Fibroblast of mammary gland (primary cell): ENCODE results near the gene GALNT3.

Experiments
- DNase-seq: peaks from one replicate; pipeline ENCODE4 v3.0.0-alpha.2; 2010; ENCODE audit warnings: low read depth
- H3K4me3 ChIP-seq: 2 replicates; pipeline ENCODE4 v1.5.1; 2011; ENCODE audit warnings: low read depth, mild to moderate bottlenecking, low read length, moderate library complexity; ENCODE audit not compliant: control insufficient read depth
- TF ChIP-seq, protein P1 (sequence below): conservative IDR thresholded peaks from 2 replicates; pipeline ENCODE4 v1.5.1; 2011; ENCODE audit warnings: low read depth, low read length, inconsistent platforms; ENCODE audit not compliant: control insufficient read depth, insufficient read depth

Gene GALNT3

GRCh38 chr2:165725421-165725820 lies 68.6 kb downstream of the GALNT3 start:
- no peak overlapping the region for H3K4me3 ChIP-seq
- DNase-seq: peak; percentile 84
- TF ChIP-seq, protein P1, sequence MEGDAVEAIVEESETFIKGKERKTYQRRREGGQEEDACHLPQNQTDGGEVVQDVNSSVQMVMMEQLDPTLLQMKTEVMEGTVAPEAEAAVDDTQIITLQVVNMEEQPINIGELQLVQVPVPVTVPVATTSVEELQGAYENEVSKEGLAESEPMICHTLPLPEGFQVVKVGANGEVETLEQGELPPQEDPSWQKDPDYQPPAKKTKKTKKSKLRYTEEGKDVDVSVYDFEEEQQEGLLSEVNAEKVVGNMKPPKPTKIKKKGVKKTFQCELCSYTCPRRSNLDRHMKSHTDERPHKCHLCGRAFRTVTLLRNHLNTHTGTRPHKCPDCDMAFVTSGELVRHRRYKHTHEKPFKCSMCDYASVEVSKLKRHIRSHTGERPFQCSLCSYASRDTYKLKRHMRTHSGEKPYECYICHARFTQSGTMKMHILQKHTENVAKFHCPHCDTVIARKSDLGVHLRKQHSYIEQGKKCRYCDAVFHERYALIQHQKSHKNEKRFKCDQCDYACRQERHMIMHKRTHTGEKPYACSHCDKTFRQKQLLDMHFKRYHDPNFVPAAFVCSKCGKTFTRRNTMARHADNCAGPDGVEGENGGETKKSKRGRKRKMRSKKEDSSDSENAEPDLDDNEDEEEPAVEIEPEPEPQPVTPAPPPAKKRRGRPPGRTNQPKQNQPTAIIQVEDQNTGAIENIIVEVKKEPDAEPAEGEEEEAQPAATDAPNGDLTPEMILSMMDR: no peak

DNA sequence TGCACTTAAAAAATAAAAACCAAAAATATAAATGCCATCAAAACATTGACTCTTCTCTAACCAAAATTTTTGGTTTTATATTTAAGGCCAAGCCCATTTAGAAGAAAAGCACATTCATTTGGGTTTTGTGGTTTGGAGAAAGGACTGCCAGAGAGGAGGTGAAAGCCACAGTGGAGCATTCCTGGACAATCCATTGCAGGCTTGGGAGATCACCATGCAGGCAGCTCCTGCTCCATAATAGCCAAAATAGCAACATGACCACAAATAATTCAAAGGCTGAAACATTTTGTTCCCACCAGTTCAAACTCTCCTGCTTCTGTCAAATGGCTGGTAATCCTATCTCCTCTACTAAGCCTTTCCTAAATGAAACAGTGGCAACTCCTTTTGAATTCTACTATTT lies 73.5 kb downstream of the GALNT3 start:
- peak; percentile 82 for DNase-seq
- no peak overlapping the region for H3K4me3 ChIP-seq
- TF ChIP-seq, protein P1: no peak

DNA sequence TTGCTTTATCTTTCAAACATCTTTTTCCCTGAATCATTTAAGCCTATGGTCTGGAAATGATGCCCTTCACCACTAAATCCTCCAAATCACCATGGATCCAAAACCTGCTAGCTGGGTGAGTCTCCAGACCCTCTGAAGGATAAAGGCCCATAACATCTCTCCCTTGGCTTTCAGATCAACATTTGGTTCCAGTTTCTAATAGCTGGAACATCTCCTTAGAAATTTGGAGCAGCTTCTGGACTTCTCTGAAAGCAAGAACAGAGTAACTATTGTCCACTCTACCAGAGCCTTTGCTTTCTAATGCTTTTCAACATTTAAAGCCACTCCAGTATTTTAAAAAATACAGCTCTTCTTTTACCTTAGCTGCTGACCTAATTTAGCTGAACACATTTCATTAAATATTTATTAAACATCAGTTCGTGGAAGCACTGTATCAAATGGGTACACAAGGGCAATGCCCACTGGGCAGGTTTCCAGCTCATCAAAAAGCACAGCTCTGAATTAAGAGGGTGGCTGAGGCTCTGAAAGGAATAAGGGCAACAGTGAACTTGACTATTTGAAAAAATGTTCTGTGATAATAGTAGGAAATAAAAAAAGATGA lies 75.3 kb downstream of the GALNT3 start:
- TF ChIP-seq, protein P1: no peak
- no peak overlapping the region for H3K4me3 ChIP-seq
- no peak for DNase-seq

GRCh38 chr2:165716091-165716490 lies 78.0 kb downstream of the GALNT3 start:
- no peak overlapping the region for H3K4me3 ChIP-seq
- no peak for DNase-seq
- TF ChIP-seq, protein P1: no peak

GRCh38 chr2:165706960-165707487 lies 87.0 kb downstream of the GALNT3 start:
- no peak for DNase-seq
- TF ChIP-seq, protein P1: no peak
- no peak overlapping the region for H3K4me3 ChIP-seq

- no peak for DNase-seq
- TF ChIP-seq, protein P1: no peak
- H3K4me3 ChIP-seq: no peak overlapping the region
Observed at GRCh38 chr2:165701147-165701546, 92.9 kb downstream of the GALNT3 start.

DNA sequence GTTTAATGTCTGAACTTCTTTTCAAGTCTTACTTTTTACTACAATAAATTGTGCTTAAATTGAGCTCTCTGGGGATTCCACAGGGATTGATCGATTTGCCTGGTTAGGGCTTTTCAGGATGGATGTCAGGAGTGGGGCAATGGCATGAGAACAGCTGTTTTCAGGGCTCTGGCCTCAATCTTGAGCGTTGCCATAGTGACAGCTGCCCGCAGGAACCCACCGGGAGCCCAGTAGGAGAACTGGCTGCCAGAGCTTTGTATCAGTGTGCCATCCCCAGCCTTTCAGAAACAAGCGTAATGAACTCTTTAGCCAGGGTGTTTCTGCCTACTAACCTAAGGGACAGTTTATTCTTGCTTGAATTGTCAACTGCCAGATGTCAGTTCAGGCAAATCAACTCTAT lies 93.5 kb downstream of the GALNT3 start:
- TF ChIP-seq, protein P1: no peak
- H3K4me3 ChIP-seq: no peak overlapping the region
- no peak for DNase-seq
